Activated T-helper 9 cell treated with anti-CD3 and anti-CD28 coated beads, Interleukin-2, amount 50 U/mL, for 16 hours (primary cell): ENCODE results near the gene GATD1.
A peak's percentile ranks its signal among the peaks of the same experiment; 100 is the strongest.

Experiments
- DNase-seq: peaks from one replicate; pipeline ENCODE4 v3.0.0-alpha.2; 2020; ENCODE audit warnings: low read depth

Gene GATD1

DNA sequence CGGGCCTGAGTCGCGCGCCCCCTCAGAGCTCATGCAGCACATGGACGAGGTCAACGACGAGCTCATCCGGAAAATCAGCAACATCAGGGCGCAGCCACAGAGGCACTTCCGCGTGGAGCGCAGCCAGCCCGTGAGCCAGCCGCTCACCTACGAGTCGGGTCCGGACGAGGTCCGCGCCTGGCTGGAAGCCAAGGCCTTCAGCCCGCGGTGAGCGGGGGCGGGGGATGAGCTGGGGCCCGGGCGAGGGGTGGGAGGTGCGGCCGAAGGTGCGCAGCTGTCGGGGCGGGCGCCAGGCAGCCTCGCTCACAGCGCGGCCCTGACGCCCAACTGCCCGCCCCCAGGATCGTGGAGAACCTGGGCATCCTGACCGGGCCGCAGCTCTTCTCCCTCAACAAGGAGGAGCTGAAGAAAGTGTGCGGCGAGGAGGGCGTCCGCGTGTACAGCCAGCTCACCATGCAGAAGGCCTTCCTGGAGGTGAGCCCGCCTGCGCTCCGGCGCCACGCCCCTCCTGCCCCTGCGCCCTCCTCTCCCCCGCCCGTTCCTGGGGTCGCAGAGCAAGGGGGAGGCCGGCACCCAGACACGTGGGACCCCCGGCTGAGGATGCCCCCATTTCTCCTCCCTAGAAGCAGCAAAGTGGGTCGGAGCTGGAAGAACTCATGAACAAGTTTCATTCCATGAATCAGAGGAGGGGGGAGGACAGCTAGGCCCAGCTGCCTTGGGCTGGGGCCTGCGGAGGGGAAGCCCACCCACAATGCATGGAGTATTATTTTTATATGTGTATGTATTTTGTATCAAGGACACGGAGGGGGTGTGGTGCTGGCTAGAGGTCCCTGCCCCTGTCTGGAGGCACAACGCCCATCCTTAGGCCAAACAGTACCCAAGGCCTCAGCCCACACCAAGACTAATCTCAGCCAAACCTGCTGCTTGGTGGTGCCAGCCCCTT lies 50.7 kb downstream of the GATD1 start:
- peak; percentile 31 for DNase-seq

DNA sequence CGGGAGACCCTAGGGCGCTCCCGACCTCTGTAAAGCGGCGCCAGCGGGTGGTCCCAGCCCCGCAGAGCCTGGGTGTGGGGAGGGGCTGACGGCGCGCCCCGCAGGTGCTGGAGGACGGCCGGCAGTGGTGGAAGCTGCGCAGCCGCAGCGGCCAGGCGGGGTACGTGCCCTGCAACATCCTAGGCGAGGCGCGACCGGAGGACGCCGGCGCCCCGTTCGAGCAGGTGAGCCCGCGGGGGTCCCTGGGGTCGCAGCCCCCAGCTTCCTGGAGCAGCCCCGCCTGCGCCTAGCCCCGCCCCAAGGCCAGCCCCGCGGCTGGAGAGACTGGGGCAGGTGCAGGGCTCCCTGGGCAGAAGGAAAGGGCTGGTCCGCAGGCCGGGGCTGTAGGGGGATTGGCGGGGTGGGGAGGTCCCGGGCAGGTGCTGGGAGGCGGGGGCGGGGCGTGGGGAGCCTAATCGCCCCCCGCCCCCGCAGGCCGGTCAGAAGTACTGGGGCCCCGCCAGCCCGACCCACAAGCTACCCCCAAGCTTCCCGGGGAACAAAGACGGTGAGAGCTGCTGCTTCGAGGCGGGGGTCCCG lies 51.6 kb downstream of the GATD1 start:
- no peak for DNase-seq

DNA sequence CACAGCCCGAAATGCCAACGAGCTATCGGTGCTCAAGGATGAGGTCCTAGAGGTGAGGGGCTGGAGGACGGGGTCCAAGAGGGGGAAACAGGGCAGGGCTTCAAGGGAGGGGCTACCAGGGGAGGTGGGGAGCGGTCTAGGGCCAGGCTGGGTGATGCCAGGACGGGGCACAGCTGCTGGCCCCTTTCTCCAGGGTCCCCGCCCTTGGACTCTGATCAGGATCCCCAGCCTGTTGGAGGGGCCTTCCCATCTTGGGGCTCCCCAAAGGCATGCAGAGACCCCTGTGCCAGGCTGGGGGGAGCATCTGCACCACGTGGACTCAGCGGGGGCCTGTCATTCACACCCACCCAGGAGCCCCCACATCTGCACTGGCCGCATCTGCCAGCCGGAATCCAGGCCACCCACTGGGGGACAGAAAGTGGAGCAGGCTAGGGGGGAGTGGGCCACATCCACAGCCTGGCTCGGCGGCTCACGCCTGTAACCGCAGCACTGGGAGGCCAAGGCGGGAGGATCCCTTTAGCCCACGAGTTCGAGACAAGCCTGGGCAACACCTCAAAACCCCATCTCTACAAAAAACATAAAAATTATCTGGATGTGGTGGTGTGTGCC lies 52.4 kb downstream of the GATD1 start:
- no peak for DNase-seq

GRCh38 chr11:724049-724777 lies 53.1 kb downstream of the GATD1 start:
- no peak for DNase-seq

- no peak for DNase-seq
These were observed 54.0 kb downstream of the GATD1 start for GRCh38 chr11:723120-723883.

DNA sequence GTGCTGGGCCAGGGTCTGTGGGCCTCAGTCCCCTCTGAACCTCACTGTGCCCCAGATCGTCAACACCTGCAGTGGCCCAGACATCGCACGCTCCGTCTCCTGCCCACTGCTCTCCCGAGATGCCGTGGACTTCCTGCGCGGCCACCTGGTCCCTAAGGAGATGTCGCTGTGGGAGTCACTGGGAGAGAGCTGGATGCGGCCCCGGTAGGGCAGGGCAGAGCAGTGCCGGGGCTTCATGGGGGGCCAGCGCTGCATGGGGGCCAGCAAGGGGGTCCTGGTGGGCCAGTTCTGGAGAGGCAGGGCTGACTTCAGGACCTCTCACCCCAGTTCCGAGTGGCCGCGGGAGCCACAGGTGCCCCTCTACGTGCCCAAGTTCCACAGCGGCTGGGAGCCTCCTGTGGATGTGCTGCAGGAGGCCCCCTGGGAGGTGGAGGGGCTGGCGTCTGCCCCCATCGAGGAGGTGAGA lies 54.9 kb downstream of the GATD1 start:
- DNase-seq = no peak

GRCh38 chr11:721741-722345 lies 55.4 kb downstream of the GATD1 start:
- DNase-seq = no peak

GRCh38 chr11:721247-721740 lies 56.0 kb downstream of the GATD1 start:
- DNase-seq = no peak

GRCh38 chr11:720642-721246 lies 56.5 kb downstream of the GATD1 start:
- DNase-seq = peak; percentile 50

DNA sequence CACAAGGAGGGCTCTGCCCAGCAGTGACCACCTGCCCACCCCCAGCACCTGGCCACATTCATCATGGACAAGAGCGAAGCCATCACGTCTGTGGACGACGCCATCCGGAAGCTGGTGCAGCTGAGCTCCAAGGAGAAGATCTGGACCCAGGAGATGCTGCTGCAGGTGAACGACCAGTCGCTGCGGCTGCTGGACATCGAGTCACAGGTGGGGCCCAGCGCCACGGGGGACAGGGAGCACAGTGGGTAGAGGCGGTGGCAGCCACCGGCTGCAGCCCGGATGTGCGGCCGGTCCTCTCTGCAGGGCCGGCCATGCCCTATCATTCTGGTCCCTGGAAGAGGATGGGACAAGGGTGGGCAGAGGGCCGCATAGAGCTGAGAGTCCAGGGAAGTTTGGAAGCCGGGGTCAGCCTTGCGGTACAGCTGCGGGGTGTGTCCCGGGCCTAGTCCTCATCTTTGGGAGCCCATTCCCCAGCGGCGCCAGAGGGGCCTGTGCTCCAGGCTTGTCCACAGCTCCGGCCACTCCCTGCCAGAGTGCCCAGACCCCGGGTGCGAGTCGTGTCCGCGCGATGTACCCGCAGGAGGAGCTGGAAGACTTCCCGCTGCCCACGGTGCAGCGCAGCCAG lies 57.2 kb downstream of the GATD1 start:
- DNase-seq = no peak

- DNase-seq = no peak
These were observed 57.9 kb downstream of the GATD1 start for GRCh38 chr11:719214-720016.
